Activated B cell treated with CpG ODN at 0.5 μM for 24 hours (primary cell): ENCODE measurements around the gene DBN1. TPM values are rescaled to one million over a fixed set of nuclear protein-coding genes. Genes with fewer than 3 reads are reported as not detected.

ENCODE experiments used
- ATAC-seq: fragments of 200-7000 bp; cut with Tn5 transposase; one replicate; pipeline ENCODE4 v1.10.0; 2021; ENCODE audit warnings: low read depth, mild to moderate bottlenecking, moderate library complexity
- CTCF ChIA-PET: fragments of 350-600 bp; sonication (Branson Sonifier 250); formaldehyde crosslinking; loops from one replicate; lab custom pipeline; 2021; ENCODE audit warnings: antibody characterized with exemption; lab: Charles Lee
- POLR2A ChIA-PET: fragments of 350-600 bp; sonication (Branson Sonifier 250); formaldehyde crosslinking; loops from one replicate; lab custom pipeline; 2021; ENCODE audit warnings: antibody characterized with exemption; lab: Charles Lee
- DNase-seq: peaks from one replicate; pipeline ENCODE4 v3.0.0; 2022
- H3K27ac Mint-ChIP-seq: one replicate; pipeline ENCODE4 v1.8.0; 2020; ENCODE audit warnings: mixed read lengths
- H3K27me3 Mint-ChIP-seq: one replicate; pipeline ENCODE4 v1.8.0; 2021; ENCODE audit warnings: mixed read lengths
- H3K36me3 Mint-ChIP-seq: one replicate; pipeline ENCODE4 v1.8.0; 2021; ENCODE audit warnings: low read depth, mixed read lengths
- H3K4me1 Mint-ChIP-seq: one replicate; pipeline ENCODE4 v1.8.0; 2021; ENCODE audit warnings: mixed read lengths
- H3K4me3 Mint-ChIP-seq: one replicate; pipeline ENCODE4 v1.8.0; 2020; ENCODE audit warnings: mild to moderate bottlenecking, mixed read lengths
- H3K9me3 Mint-ChIP-seq: one replicate; pipeline ENCODE4 v1.8.0; 2020; ENCODE audit warnings: mixed read lengths
- intact Hi-C: fragments of 100-400 bp; cut with micrococcal nuclease; formaldehyde crosslinking; loops from one replicate; pipeline ENCODE4 v1.15.1; 2024
- total RNA-seq: library from RNA; stranded (reverse); gene quantifications from 2 replicates; pipeline ENCODE4 v1.2.3, GENCODE V29; 2022
- TF ChIP-seq, protein P1 (sequence below): fragments of 200-600 bp; IDR thresholded peaks from one replicate; pipeline ENCODE4 v1.8.0; 2022; ENCODE audit warnings: antibody characterized with exemption, mild to moderate bottlenecking

Gene DBN1
- total RNA-seq, 1 donor from 2014 or later: 3.9 TPM

DNA sequence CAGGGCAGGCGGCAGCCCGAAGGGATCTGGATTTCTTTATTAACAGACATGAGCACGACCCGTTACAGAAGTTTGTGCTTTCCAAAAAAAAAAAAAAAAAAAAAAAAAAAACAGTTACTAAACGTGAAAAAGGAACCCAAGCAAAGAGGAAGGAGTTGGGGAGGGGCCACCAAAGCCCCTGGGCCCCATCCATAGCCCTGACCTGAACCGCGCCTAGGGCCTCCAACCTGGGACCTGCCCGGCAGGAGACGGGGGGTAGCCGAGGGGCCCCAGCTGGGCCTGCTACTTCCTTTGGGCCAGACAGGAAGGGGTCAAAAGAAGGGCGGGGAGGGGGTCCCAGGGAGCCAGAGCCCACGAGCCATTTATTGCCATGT lies 16.9 kb downstream of the DBN1 start:
- POLR2A ChIA-PET: interaction anchor here (1.4 to 6.0 kb wide), 4 partner anchors 30 to 67 kb away, joined by 6 to 88 read pairs (median 14); partner anchors contain the start of gene GRK6
- ATAC-seq (no peak), DNase-seq (no peak)
- intact Hi-C loops: loop anchor here (1.0 to 5.0 kb wide), 7 partner anchors 16 to 342 kb away; partner anchors contain the start of genes NSD1, PDLIM7 and TMED9
- Mint-ChIP-seq H3K27me3 (no peaks in the 10 kb centered on the region), H3K9me3 (no peaks in the 10 kb centered on the region), H3K27ac (no peak overlapping the region), H3K4me3 (no peak overlapping the region), H3K36me3 (no peaks in the 10 kb centered on the region), H3K4me1 (peaks cover 28% of the 10 kb centered on the region)
- CTCF ChIA-PET: interaction anchor here (0.8 to 5.7 kb wide), 7 partner anchors 38 to 147 kb away, joined by 3 to 89 read pairs (median 5); no protein-coding TSS in a partner anchor
- TF ChIP-seq, protein P1, sequence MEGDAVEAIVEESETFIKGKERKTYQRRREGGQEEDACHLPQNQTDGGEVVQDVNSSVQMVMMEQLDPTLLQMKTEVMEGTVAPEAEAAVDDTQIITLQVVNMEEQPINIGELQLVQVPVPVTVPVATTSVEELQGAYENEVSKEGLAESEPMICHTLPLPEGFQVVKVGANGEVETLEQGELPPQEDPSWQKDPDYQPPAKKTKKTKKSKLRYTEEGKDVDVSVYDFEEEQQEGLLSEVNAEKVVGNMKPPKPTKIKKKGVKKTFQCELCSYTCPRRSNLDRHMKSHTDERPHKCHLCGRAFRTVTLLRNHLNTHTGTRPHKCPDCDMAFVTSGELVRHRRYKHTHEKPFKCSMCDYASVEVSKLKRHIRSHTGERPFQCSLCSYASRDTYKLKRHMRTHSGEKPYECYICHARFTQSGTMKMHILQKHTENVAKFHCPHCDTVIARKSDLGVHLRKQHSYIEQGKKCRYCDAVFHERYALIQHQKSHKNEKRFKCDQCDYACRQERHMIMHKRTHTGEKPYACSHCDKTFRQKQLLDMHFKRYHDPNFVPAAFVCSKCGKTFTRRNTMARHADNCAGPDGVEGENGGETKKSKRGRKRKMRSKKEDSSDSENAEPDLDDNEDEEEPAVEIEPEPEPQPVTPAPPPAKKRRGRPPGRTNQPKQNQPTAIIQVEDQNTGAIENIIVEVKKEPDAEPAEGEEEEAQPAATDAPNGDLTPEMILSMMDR: peak; percentile 3

DNA sequence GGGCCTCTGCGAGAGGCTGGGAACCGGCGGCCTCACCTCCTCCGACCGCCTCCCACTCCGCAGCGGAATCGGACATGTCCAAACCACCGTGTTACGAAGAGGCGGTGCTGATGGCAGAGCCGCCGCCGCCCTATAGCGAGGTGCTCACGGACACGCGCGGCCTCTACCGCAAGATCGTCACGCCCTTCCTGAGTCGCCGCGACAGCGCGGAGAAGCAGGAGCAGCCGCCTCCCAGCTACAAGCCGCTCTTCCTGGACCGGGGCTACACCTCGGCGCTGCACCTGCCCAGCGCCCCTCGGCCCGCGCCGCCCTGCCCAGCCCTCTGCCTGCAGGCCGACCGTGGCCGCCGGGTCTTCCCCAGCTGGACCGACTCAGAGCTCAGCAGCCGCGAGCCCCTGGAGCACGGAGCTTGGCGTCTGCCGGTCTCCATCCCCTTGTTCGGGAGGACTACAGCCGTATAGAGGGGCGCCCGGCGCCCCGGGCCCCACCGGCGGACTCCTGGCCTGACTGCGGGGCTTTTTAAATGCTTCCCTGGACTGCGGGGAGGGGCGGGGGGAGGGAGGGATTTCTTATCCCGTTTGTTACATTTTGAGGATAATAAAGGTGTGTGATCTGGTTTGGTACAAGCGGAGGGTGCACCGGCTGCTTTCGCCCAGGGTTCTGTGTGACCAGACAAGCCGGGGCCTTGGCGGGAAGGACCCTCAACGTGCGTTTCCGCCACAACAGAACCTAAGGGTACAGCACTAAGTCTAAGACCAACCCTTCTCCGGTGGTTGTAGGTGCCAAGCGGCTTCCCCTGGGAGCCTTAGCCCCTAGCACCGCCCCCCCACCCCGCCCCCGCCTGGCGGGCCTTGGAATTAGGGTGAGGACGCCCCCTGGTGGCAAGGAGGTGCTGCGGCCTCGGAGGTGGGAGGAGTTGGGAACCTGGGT lies 17.5 kb downstream of the DBN1 start:
- H3K4me3 Mint-ChIP-seq: peak overlapping the region; percentile 91
- no peaks in the 10 kb centered on the region for H3K27me3 Mint-ChIP-seq
- intact Hi-C loops: loop anchor here (1.0 to 5.0 kb wide), 9 partner anchors 16 to 341 kb away; partner anchors contain the start of genes GRK6, MXD3, NSD1 and PDLIM7

DNA sequence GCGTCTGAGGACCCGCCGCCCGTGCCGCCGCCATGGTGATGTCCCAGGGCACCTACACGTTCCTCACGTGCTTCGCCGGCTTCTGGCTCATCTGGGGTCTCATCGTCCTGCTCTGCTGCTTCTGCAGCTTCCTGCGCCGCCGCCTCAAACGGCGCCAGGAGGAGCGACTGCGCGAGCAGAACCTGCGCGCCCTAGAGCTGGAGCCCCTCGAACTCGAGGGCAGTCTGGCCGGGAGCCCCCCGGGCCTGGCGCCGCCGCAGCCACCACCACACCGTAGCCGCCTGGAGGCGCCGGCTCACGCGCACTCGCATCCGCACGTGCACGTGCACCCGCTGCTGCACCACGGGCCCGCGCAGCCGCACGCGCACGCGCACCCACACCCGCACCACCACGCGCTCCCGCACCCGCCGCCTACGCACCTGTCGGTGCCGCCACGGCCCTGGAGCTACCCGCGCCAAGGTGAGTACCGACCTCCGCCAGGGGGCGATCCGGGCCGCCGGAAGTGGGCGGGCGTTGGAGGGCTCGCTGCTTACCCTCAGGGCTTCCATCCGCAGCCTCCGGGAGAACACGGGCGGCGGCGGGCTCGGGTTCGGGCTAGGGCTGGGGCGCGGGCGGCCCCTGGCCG lies 18.3 kb downstream of the DBN1 start:
- ChIA-PET CTCF (interaction anchor here (0.6 to 13.5 kb wide), 29 partner anchors 11 to 343 kb away, joined by 3 to 293 read pairs (median 5); partner anchors contain the start of genes PDLIM7, PFN3 and TMED9), POLR2A (interaction anchor here (0.6 to 6.0 kb wide), 21 partner anchors 9 to 673 kb away, joined by 3 to 101 read pairs (median 5); partner anchors contain the start of genes DOK3, GRK6, LMAN2 and PDLIM7)
- Mint-ChIP-seq H3K36me3 (no peaks in the 10 kb centered on the region), H3K27ac (peak overlapping the region; percentile 12), H3K4me1 (peaks cover 28% of the 10 kb centered on the region), H3K27me3 (no peaks in the 10 kb centered on the region), H3K4me3 (peak overlapping the region; percentile 91), H3K9me3 (no peaks in the 10 kb centered on the region)
- peak; percentile 96 for DNase-seq
- TF ChIP-seq, protein P1: peak; percentile 30
- ATAC-seq: peak; percentile 62
- intact Hi-C loops: loop anchor here (1.0 to 5.0 kb wide), 3 partner anchors 29 to 323 kb away; partner anchors contain the start of genes GRK6, MXD3 and NSD1

More for the DNA sequence above, 17.5 kb downstream of the DBN1 start:
- ATAC-seq: peak; percentile 48
- DNase-seq: peak; percentile 83
- CTCF ChIA-PET: interaction anchor here (0.6 to 13.5 kb wide), 25 partner anchors 12 to 344 kb away, joined by 3 to 293 read pairs (median 5); partner anchors contain the start of genes PDLIM7, PFN3 and TMED9
- no peaks in the 10 kb centered on the region for H3K9me3 Mint-ChIP-seq
- H3K27ac Mint-ChIP-seq: peak overlapping the region; percentile 91
- TF ChIP-seq, protein P1: peak; percentile 77
- POLR2A ChIA-PET: interaction anchor here (0.6 to 6.0 kb wide), 18 partner anchors 10 to 156 kb away, joined by 3 to 101 read pairs (median 6); partner anchors contain the start of genes DOK3, GRK6, LMAN2 and PDLIM7
- H3K4me1 Mint-ChIP-seq: peaks cover 28% of the 10 kb centered on the region
- no peaks in the 10 kb centered on the region for H3K36me3 Mint-ChIP-seq

DNA sequence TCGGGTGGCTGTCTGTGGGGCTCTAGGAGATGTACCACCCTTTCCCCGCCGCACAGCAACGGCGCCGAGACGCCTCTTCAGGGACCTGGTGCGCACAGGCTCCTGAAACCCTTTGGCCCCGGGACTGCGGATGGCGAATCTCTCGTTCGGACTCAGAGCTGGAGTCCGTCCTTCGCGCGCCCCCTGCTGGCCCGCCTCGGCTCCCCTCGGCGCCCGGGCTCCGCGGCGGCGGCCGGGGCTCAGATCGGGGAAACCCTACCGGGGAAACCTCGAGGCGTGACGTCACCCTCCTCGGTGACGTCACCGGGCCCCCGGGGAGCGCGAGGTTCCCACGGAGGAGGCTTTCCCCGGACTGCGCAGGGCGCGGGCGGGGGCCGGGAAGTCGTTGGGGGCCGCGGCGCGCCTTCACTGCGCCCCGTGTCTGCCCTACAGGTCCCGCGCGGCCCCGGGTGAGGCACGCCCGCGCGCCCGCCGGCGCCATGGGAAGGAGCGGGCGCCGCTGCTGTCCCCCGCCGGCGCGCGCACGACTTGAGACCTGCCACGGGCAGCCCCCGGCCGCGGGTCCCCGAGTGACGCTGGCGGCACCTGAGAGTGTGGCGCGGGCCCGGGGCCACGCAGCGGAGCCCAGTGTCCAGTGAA lies 18.9 kb downstream of the DBN1 start:
- Mint-ChIP-seq H3K4me3 (peak overlapping the region; percentile 91), H3K27me3 (no peaks in the 10 kb centered on the region), H3K4me1 (peaks cover 28% of the 10 kb centered on the region), H3K9me3 (no peaks in the 10 kb centered on the region), H3K36me3 (no peaks in the 10 kb centered on the region), H3K27ac (peak overlapping the region; percentile 12)
- POLR2A ChIA-PET: interaction anchor here (0.6 to 6.0 kb wide), 19 partner anchors 8 to 674 kb away, joined by 3 to 101 read pairs (median 6); partner anchors contain the start of genes DOK3, GRK6, LMAN2 and PDLIM7
- DNase-seq: peak; percentile 97
- intact Hi-C loops: loop anchor here (1.0 to 5.0 kb wide), 6 partner anchors 23 to 322 kb away; partner anchors contain the start of genes GRK6, MXD3 and NSD1
- CTCF ChIA-PET: interaction anchor here (0.8 to 13.5 kb wide), 24 partner anchors 10 to 144 kb away, joined by 3 to 293 read pairs (median 5); partner anchors contain the start of genes PDLIM7, PFN3 and TMED9
- TF ChIP-seq, protein P1: no peak
- ATAC-seq: peak; percentile 48
